Activated B cell treated with CpG ODN at 0.5 μM for 24 hours (primary cell): Measurements from ENCODE around the gene GAGE12J. TPM values are rescaled to one million over a fixed set of nuclear protein-coding genes. Genes with fewer than 3 reads are reported as not detected.
"Not testable (repeated sequence)": the region's sequence is repeated elsewhere in the genome, so short reads cannot be mapped to it uniquely, and the experiment has no call there.

Source experiments
- ATAC-seq: fragments of 200-7000 bp; cut with Tn5 transposase; one replicate; pipeline ENCODE4 v1.10.0; 2021; ENCODE audit warnings: low read depth, mild to moderate bottlenecking, moderate library complexity
- CTCF ChIA-PET: fragments of 350-600 bp; sonication (Branson Sonifier 250); formaldehyde crosslinking; loops from one replicate; lab custom pipeline; 2021; ENCODE audit warnings: antibody characterized with exemption; lab: Charles Lee
- POLR2A ChIA-PET: fragments of 350-600 bp; sonication (Branson Sonifier 250); formaldehyde crosslinking; loops from one replicate; lab custom pipeline; 2021; ENCODE audit warnings: antibody characterized with exemption; lab: Charles Lee
- DNase-seq: peaks from one replicate; pipeline ENCODE4 v3.0.0; 2022
- H3K27ac Mint-ChIP-seq: one replicate; pipeline ENCODE4 v1.8.0; 2020; ENCODE audit warnings: mixed read lengths
- H3K27me3 Mint-ChIP-seq: one replicate; pipeline ENCODE4 v1.8.0; 2021; ENCODE audit warnings: mixed read lengths
- H3K36me3 Mint-ChIP-seq: one replicate; pipeline ENCODE4 v1.8.0; 2021; ENCODE audit warnings: low read depth, mixed read lengths
- H3K4me1 Mint-ChIP-seq: one replicate; pipeline ENCODE4 v1.8.0; 2021; ENCODE audit warnings: mixed read lengths
- H3K4me3 Mint-ChIP-seq: one replicate; pipeline ENCODE4 v1.8.0; 2020; ENCODE audit warnings: mild to moderate bottlenecking, mixed read lengths
- H3K9me3 Mint-ChIP-seq: one replicate; pipeline ENCODE4 v1.8.0; 2020; ENCODE audit warnings: mixed read lengths
- intact Hi-C: fragments of 100-400 bp; cut with micrococcal nuclease; formaldehyde crosslinking; loops from one replicate; pipeline ENCODE4 v1.15.1; 2024
- total RNA-seq: library from RNA; stranded (reverse); gene quantifications from 2 replicates; pipeline ENCODE4 v1.2.3, GENCODE V29; 2022
- TF ChIP-seq, protein P1 (sequence below): fragments of 200-600 bp; IDR thresholded peaks from one replicate; pipeline ENCODE4 v1.8.0; 2022; ENCODE audit warnings: antibody characterized with exemption, mild to moderate bottlenecking

Gene GAGE12J
- total RNA-seq, 1 donor from 2014 or later, result not detected

DNA sequence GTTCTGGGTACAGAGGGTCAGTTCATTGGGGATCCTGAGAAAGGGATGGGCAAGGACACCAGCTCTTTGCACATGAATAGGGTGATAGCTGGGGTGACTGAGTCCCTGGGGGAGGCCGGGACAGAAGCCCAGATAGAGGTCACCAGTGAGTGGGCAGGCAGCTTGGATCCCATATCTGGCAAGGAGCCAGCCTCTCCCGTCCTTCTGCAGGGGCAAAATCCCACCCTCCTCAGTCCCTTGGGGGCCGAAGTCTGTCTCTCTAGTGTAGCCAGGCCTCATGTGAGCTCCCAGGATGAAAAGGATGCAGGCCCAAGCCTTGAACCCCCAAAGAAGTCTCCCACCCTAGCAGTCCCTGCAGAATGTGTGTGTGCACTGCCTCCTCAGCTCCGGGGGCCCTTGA lies 35.3 kb upstream of the GAGE12J start:
- H3K9me3 Mint-ChIP-seq, result no peaks in the 10 kb centered on the region
- TF ChIP-seq, protein P1, sequence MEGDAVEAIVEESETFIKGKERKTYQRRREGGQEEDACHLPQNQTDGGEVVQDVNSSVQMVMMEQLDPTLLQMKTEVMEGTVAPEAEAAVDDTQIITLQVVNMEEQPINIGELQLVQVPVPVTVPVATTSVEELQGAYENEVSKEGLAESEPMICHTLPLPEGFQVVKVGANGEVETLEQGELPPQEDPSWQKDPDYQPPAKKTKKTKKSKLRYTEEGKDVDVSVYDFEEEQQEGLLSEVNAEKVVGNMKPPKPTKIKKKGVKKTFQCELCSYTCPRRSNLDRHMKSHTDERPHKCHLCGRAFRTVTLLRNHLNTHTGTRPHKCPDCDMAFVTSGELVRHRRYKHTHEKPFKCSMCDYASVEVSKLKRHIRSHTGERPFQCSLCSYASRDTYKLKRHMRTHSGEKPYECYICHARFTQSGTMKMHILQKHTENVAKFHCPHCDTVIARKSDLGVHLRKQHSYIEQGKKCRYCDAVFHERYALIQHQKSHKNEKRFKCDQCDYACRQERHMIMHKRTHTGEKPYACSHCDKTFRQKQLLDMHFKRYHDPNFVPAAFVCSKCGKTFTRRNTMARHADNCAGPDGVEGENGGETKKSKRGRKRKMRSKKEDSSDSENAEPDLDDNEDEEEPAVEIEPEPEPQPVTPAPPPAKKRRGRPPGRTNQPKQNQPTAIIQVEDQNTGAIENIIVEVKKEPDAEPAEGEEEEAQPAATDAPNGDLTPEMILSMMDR, result no peak
- H3K27ac Mint-ChIP-seq, result no peak overlapping the region
- H3K27me3 Mint-ChIP-seq, result no peaks in the 10 kb centered on the region
- POLR2A ChIA-PET, result no interaction called here
- ATAC-seq (no peak), DNase-seq (no peak)
- intact Hi-C loops, result no loop called here
- no peaks in the 10 kb centered on the region for H3K36me3 Mint-ChIP-seq
- CTCF ChIA-PET, result no interaction called here
- H3K4me3 Mint-ChIP-seq, result no peak overlapping the region
- H3K4me1 Mint-ChIP-seq, result no peaks in the 10 kb centered on the region

GRCh38 chrX:49287665-49288064 lies 34.2 kb upstream of the GAGE12J start:
- H3K4me3 Mint-ChIP-seq, result no peak overlapping the region
- H3K36me3 Mint-ChIP-seq, result no peaks in the 10 kb centered on the region
- no peak for DNase-seq
- ChIA-PET CTCF (no interaction called here), POLR2A (no interaction called here)
- intact Hi-C loops, result no loop called here
- no peaks in the 10 kb centered on the region for H3K9me3 Mint-ChIP-seq
- H3K27me3 Mint-ChIP-seq, result no peaks in the 10 kb centered on the region
- no peaks in the 10 kb centered on the region for H3K4me1 Mint-ChIP-seq
- TF ChIP-seq, protein P1, result no peak
- no peak overlapping the region for H3K27ac Mint-ChIP-seq
- ATAC-seq, result no peak

- H3K9me3 Mint-ChIP-seq, result no peaks in the 10 kb centered on the region
- H3K27me3 Mint-ChIP-seq, result no peaks in the 10 kb centered on the region
- ATAC-seq (no peak), DNase-seq (no peak)
- no peaks in the 10 kb centered on the region for H3K36me3 Mint-ChIP-seq
- H3K27ac Mint-ChIP-seq, result no peak overlapping the region
- intact Hi-C loops, result no loop called here
- TF ChIP-seq, protein P1, result no peak
- no peaks in the 10 kb centered on the region for H3K4me1 Mint-ChIP-seq
- H3K4me3 Mint-ChIP-seq, result no peak overlapping the region
- CTCF ChIA-PET, result no interaction called here
- POLR2A ChIA-PET, result no interaction called here
Observed at GRCh38 chrX:49290215-49290614, 31.6 kb upstream of the GAGE12J start.

DNA sequence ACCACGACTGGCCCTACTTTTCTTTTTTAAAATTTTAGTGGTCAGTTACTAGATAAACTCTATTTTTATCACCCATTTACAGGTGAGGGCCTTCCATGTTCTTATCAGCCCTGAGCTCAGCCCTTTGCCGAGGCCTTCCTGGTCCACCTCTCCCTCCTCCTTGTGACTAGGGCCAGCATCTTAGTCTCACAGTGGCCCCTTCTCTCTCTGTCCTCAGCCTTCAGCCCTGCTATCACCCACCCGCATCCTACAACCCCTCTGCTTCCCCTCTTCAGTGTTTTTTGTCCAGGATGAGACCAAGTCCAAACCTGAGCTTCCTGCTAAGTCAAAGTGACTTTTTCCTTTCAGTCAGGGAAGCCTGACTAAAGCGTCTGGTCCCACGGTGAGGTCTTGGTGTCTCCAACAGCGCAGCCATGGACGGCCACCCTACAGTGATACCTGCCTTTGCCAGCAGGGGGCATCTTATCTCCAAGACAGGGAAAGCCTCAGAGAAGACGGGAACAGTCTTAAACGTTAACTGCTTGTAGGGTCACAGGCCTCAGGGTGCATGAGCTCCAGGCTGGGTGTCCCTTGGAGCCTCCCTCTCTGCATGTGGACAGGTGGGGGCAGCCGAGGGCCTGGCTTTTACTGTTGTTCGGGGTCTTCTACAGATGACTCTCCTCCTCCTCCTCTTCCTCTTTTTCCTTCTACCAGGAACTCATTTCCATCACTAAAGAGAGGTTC lies 30.1 kb upstream of the GAGE12J start:
- H3K9me3 Mint-ChIP-seq, result no peaks in the 10 kb centered on the region
- no peaks in the 10 kb centered on the region for H3K36me3 Mint-ChIP-seq
- ATAC-seq (peak; percentile 67), DNase-seq (peak; percentile 19)
- no peak overlapping the region for H3K4me3 Mint-ChIP-seq
- ChIA-PET CTCF (no interaction called here), POLR2A (no interaction called here)
- no peak overlapping the region for H3K27ac Mint-ChIP-seq
- H3K27me3 Mint-ChIP-seq, result peaks cover under 1% of the 10 kb centered on the region
- intact Hi-C loops, result no loop called here
- no peaks in the 10 kb centered on the region for H3K4me1 Mint-ChIP-seq
- TF ChIP-seq, protein P1, result no peak

GRCh38 chrX:49292400-49293362 lies 29.2 kb upstream of the GAGE12J start:
- Mint-ChIP-seq H3K27me3 (peaks cover 1% of the 10 kb centered on the region), H3K36me3 (no peaks in the 10 kb centered on the region), H3K27ac (no peak overlapping the region), H3K4me3 (no peak overlapping the region), H3K4me1 (no peaks in the 10 kb centered on the region), H3K9me3 (no peaks in the 10 kb centered on the region)
- DNase-seq, result no peak
- TF ChIP-seq, protein P1, result no peak
- CTCF ChIA-PET, result no interaction called here
- POLR2A ChIA-PET, result no interaction called here
- ATAC-seq, result no peak
- intact Hi-C loops, result no loop called here

DNA sequence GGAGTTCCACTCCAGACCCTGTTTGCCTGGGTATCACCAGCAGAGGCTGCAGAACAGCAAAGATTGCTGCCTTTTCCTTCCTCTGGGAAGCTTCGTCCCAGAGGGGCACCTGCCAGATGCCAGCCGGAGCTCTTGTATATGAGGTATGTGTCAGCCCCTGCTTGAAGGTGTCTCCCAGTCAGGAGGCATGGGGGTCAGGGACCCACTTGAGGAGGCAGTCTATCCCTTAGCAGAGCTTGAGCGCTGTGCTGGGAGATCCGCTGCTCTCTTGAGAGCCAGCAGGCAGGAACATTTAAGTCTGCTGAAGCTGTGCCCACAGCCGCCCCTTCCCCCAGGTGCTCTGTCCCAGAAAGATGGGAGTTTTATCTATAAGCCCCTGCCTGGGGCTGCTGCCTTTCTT lies 22.5 kb upstream of the GAGE12J start:
- H3K36me3 Mint-ChIP-seq, POLR2A ChIA-PET, H3K4me1 Mint-ChIP-seq, intact Hi-C loops, ATAC-seq, H3K4me3 Mint-ChIP-seq, H3K27ac Mint-ChIP-seq, DNase-seq, H3K27me3 Mint-ChIP-seq, CTCF ChIA-PET, H3K9me3 Mint-ChIP-seq: not testable (repeated sequence)
